Raji (cell line): ENCODE measurements around the gene ARID3A.
A peak's percentile ranks its signal among the peaks of the same experiment; 100 is the strongest.

Experiments
- POLR2A ChIP-seq: IDR thresholded peaks from 2 replicates; pipeline ENCODE4 v1.6.1; 2011; ENCODE audit warnings: low read depth, low read length, control low read depth; ENCODE audit not compliant: insufficient read depth

ARID3A gene, protein sequence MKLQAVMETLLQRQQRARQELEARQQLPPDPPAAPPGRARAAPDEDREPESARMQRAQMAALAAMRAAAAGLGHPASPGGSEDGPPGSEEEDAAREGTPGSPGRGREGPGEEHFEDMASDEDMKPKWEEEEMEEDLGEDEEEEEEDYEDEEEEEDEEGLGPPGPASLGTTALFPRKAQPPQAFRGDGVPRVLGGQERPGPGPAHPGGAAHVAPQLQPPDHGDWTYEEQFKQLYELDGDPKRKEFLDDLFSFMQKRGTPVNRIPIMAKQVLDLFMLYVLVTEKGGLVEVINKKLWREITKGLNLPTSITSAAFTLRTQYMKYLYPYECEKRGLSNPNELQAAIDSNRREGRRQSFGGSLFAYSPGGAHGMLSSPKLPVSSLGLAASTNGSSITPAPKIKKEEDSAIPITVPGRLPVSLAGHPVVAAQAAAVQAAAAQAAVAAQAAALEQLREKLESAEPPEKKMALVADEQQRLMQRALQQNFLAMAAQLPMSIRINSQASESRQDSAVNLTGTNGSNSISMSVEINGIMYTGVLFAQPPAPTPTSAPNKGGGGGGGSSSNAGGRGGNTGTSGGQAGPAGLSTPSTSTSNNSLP

DNA sequence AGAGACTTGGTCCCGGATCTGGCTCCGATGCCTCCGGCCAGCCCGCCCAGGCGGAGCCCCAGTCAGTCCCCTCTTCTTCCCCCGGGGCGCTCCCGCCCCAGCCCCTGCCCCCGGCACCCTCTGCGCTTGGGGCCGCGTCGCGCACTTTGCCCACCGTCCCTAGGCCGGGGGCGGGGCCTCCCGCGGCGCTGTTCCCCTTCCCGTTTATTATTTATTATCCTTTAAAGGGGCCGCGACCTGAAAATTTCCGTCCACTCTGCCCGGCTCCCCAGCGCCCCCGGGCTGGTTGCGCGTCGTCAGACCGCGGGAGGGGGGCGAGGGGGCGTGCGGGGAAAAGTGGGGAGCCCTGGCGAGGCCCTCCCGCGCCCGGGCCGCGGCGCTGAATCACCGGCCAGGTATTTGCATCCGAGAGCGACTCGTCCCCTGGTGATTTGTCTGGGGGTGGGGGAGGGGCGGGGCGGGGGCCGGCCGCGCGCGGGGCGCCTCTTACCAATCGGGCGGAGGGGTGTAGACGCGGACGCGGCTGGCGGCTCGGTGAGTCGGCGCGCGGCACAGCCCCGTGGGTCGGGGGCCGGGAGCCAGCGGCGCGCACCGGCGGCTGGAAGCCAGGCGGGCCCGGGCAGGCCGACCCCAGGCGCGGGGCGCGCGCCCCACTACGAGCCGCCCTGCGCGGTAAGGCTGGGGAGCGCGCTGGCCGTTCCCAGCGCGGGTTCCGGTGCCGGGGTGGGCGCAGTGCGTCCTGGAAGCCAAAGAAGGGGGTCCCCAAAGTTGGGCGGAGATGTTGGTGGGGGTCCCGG, at the start of gene ARID3A:
Gene ARID3A, plus strand, starts transcription at position 510 of the 797 bp plus-strand sequence. CDS start 3,494 bp downstream, outside the sequence.
- TF ChIP-seq POLR2A: 0 out of 2 replicates have a peak, but pooled peaks have one; percentile 19

DNA sequence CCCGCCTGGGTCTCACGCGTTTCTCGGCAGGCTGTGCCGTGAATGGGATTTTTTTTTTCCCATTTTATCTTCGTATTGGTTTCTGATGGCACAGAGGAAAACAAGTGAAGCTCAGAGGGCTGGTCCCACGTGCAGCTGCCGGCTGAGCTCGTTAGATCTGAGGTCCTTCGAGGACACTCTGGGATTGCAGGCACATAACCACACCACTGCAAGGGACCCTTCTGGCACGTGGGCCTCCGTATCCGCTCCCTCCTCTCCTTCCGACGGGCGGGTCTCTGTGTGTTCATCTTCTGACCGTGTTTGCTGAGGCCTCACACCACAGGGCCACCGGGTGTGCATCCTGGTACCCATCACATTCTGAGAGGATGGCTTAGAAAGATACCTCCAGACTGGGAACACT, 49.7 kb upstream of the ARID3A start:
- no peak for TF ChIP-seq POLR2A

DNA sequence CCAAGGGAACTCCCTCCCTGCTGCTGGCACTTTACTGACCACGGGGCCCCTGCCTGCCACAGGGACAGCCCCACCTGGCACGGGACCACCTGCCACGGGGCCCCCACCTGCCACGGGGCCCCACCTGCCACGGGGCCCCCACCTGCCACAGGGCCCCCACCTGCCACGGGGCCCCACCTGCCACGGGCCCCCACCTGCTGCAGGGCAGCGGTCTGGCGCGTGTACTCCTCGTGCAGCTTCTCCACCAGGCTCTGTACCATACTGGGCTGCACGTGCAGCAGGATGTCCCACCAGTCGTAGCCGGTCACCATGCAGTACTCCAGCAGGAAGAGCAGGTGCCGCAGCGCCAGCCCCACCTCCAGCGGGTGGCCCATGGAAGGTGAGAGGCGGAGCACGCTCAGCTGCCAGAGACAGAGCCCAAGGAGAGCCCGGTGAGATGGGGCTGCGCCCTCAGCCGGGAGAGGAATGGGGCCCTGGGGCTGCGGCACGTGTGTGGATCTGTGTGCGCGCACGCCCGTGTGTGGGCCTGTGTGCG, 49.0 kb upstream of the ARID3A start:
- TF ChIP-seq POLR2A: no peak

DNA sequence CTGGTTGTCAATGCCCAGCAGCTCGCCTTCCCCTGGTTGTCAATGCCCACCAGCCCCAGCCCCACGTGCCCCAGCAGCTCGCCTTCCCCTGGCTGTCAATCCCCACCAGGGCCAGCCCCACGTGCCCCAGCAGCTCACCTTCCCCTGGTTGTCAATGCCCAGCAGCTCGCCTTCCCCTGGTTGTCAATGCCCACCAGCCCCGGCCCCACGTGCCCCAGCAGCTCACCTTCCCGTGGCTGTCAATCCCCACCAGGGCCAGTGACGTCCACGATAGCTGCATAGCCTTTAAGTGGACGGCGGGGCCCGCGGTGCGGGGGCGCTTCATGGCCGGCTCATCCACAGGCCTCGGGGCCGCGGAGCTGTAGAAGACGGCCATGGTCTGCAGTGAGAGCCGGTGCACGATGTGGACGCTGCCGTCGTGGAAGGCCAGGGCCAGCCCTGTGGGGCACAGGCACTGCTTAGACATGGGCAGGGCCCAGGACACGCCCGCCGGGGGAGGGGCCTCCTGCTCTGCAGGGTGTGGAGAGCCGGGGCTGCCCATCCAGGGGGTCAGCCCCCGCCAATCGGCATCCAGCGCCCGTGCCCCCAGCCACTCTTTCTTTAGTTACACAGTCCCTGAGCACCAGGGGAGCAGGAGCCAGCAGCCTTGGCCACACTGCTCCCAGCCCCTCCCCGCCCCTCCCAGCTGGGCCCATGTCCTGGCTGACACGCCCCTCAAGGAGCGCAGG, 46.0 kb upstream of the ARID3A start:
- no peak for TF ChIP-seq POLR2A

DNA sequence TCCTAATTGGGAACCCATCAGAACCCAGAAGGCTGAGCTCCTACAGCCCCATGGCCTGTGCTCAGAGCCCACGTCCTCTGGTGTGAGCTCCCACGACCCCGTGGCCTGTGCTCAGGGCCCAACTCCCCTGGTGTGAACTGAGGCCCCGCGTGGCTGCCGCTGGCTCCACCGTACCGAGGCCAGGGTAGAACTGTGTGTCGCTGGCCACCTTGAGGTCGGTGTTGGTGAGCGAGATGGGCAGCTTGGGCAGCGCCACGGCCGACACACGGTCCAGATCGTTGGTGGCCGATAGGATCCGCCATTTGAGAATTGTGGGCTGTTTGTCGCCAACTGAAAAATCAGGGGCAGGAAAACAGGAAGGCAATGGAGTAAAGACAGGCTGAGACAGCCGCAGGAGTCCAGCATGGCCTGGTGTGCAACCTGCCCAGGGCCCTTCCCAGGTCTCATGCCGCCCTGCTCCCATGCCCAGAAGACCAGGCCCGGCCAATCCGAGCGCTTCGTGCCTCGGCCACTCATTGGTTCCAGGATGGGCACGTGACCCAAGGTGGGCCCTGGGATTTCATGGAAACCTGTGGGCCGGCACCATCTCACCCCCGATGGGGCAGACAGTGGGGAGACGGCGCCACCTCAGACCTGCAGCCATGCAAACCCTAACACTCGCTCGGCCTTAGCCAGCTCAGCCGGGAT, 44.3 kb upstream of the ARID3A start:
- no peak for TF ChIP-seq POLR2A

DNA sequence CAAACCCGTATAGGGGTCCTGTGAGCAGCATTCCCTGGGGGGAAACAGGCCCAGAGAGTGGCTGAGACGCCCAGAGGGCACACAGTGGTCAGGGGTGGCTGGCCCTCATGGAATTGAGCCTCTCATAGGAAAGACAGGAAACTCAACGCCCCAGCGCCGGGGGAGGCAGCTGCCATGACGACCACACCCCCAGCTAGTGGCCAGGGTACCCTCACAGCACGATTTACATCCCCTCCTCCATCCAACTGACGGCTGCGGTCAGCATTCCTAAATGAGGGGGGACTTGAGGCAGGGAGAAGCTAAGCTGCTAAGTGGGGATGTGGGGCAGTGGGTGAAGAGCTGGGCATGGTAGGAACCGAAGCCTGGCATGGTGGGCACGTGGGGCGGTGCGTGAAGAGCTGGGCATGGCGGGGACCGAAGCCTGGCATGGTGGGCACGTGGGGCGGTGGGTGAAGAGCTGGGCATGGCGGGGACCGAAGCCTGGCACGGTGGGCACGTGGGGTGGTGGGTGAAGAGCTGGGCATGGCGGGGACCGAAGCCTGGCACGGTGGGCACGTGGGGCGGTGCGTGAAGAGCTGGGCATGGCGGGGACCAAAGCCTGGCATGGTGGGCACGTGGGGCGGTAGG, 42.9 kb upstream of the ARID3A start:
- TF ChIP-seq POLR2A: no peak

DNA sequence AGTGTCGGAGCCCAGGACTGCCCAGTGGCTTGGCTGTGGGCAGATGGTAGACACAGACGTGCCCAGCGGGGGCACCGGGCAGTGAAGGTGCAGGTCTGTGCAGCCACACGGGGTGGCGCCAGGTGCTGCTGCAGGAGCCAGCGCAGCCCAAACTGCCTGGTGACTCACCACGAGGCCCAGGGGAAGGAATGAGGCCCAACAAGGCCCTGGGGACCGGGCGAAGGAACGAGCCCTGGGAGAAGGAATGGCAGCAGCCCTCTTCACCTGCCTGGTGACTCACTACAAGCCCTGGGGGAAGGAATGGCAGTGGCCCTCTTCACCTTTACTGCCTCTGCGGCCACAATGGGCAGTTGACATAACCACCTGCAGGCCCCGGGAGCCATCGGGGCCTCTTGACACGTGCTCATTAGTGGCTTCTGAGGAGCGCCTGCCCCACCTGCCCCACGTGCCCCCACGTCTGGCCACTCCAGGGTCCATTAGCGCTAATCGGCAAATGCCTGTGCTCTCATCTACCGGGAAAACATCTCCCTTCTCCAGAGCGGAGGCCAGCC, 42.1 kb upstream of the ARID3A start:
- no peak for TF ChIP-seq POLR2A

DNA sequence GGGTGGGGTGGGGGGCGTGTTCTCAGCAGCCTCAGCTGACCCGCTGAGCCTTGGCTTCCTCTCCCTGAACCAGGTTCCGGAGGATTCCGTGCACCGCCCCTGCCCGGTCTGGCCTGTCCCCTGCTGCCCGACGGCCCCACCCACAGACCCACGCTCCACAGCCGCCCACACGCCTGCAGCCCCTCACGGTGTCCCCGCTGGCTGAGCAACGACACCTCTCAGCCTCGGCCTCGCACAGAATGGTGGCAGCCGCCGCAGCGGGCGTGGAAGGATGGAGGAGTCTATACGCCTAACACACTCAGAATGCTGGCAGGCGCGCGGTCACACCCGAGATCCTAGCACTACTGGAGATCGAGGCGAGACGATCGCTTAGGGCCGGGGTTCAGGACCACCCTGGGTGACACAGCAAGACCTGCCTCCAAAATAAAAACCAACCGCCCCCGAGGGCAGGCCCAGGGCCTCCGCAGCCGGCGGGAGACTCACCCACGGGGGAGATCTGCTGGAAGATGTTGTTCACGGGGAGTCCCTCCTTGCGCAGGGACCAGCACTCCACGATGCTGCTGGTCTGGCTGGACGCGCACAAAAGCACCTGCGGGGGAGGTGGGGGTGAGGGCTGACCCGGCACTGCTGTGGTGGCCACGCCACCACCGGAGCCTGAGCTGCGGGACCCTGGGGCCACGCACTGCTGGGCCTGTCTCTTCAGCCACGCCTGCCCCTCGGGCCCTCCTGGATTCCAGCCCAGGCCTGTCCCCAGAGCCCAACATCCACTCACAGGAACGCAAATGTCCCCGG, 41.2 kb upstream of the ARID3A start:
- TF ChIP-seq POLR2A: no peak

DNA sequence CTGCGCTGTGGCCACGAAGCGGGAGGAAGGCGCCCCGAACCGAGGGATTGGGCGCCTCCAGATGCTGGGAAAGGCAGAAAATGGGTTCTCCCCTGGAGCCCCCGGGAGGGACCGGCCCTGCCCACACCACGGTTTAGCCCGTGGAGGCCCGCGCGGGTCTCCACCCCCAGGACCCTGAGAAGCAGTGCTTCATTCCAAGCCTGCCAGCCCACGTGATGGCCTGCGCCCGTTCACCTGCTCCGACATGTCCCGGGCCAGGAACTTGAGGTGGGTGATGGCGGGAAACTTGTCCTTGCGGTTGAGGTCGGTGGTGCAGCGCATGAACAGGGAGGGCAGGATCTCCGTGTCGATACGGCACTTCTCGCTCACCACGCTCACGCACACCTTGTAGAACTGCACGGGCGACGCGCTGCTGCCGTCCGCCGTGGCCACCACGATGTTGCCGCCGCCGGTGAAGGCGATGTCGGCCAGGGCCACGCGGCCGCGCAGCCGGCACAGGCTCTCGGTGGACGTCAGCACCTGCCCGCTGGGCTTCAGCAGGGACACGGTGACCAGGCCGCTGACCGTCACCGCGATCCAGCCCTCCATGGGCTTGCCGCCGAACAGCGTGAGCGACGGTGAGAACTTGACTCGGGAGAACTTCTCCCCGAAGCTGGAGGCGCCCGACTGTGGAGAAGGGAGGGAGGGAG, 40.2 kb upstream of the ARID3A start:
- no peak for TF ChIP-seq POLR2A

DNA sequence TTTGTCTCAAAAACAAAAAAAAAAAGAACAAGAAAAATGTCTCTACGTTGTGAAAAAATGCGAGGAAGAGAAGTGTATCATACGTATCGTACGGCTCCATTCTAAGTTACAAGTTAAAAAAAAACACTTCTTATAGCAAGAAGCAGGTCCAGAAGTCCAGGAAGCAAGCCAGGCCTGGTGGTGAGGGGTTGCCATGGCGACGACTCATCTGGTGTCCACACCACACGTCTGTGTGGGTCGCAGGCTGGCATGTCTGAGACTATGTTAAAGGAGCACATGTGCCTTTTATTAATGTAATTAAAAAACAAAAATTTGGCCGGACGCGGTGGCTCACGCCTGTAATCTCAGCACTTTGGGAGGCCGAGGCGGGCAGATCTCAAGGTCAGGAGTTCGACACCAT, 38.8 kb upstream of the ARID3A start:
- no peak for TF ChIP-seq POLR2A

DNA sequence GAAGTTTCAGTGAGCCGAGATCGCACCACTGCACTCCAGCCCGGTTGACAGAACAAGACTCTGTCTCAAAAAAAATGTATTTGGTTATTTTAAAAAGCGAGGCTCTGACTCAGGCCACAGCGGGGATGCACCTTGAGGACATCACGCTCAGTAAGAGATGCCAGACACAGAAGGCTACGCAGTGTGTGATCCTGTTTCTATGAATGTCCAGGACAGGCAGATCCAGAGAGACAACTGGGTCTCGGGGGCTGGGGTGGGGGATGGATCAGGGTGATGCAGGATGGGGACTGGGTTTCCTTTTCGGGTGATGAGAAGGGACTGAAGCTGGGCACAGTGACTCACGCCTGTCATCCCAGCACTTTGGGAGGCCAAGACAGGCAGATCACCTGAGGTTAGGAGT, 38.2 kb upstream of the ARID3A start:
- TF ChIP-seq POLR2A: no peak

DNA sequence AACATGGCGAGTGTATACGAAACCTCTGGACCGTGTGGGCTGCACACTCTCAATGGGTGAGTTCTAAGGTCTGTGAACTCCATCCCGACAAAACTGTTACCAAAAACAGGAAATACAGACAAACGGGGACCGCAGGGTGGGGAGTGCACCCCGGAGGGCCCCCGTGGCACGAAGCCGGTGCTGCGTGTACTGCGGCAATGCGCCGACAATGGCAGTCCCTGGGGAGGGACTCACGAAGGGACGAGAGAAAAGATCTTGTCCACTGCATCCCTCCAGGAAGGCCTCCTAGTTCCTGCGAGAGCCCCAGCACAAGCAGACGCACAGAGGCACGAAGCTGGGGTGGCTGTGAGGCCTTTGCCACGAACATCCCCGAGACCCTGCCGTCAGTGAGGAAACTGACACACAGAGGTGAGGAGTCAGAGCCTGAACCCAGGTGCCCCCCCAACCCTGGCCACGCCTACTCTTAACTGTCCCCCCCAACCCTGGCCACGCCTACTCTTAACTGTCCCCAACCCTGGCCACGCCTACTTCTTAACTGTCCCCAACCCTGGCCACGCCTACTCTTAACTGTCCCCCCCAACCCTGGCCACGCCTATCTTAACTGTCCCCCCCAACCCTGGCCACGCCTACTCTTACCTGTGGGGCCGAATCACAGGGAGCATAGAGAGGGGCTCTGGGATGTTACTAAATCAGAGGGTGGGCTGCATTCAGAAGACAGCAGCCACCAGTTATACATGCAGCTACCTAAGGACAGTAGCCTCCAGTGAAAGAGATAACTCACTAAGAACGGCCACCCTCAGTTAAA, 37.1 kb upstream of the ARID3A start:
- TF ChIP-seq POLR2A: no peak
